CD4-positive, alpha-beta T cell treated with Interleukin-15 for 4 hours (primary cell): ENCODE measurements around the gene GALNT4.

Experiments
- DNase-seq: peaks from one replicate; pipeline ENCODE4 v3.0.0-alpha.2; 2020; ENCODE audit warnings: low spot score

The GALNT4 gene

DNA sequence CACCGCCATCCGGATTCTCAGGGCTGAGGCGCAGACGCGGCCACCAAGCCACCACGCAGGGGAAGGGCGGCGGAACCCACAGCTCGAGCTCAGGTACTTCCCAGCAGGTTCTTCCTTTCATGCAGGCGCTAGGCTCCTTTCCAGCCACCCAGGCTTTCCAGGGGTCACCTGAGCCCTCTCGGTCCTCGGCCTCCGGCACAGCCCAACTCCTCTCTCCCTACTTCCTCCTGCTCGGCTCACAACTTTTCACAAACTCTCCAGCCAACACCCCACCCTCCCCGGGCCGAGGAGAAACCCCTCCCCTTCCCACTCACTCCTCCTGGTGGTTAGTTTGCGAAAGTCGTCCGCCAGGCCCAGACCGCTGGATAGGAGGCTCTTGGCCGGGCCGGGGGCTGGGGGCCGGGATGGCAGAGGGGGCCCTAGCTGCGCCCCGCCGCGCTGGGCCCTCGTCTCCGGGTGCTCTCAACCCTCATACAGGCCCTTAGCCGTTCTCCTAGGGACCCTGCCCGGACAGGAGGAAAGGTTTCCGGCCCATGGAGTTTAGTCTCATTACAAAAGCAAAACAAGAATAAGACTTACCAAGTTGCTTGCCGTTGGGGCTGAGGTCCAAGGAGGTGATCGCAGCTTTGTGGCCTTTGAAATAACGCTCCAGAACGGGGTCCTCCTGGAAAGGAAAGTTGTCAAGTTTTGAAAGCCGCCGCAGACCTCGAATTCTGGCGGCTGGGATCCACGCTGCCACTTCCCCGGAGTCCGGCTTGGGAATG lies at the start of gene GALNT4:
GALNT4 (minus strand) TSS at position 256 of the 764 bp plus-strand sequence; CDS start at position 9, 247 bp downstream.
- DNase-seq = peak; percentile 81

GRCh38 chr12:89573051-89573810 lies 48.6 kb upstream of the GALNT4 start:
- no peak for DNase-seq

- no peak for DNase-seq
These were observed 47.0 kb upstream of the GALNT4 start for GRCh38 chr12:89571491-89572195.

DNA sequence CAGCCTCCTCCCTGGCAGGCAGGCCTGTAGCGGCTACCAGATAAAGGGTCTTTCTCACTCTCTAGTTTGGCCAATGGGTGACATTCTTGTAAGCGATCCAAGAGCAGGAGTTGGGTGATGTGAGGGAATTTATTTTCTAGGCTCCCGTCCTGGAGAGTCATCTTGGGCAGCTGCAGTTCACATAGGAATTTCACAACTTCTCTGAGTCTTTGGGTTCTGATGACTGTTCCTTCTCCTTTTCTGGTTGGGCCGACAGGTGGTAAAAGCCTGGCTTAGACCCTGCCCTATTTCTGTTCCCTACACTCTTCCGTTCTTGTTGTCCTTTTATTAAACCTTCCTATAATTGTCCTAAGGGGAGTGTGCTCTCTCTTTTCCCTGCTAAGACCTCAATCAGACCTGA lies 43.9 kb upstream of the GALNT4 start:
- no peak for DNase-seq

DNA sequence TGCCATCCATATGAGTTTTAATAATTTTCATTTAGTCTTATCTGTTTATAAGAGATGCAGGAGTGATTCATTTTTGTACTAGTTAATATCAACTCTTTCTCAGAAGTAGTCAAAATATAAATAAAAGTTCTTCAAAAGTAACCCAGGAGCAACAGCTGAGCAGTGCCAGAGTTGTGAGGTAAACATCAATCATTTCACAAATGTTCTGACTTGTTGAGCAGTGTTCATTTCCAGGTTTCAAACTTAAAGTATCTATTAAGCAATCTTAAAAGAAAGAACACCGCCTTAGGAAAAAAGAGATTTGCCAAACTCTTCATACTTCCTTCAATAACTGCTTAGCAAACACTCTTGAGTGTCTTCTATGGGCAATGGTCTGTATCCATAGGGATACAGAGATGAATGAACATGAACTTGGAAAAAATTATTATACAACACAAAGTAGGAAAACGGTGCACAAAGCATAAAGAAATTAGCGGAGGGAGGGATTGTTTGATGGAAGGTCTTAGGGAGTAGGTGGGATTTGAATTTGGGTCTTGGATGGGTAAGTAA lies 43.2 kb upstream of the GALNT4 start:
- no peak for DNase-seq

DNA sequence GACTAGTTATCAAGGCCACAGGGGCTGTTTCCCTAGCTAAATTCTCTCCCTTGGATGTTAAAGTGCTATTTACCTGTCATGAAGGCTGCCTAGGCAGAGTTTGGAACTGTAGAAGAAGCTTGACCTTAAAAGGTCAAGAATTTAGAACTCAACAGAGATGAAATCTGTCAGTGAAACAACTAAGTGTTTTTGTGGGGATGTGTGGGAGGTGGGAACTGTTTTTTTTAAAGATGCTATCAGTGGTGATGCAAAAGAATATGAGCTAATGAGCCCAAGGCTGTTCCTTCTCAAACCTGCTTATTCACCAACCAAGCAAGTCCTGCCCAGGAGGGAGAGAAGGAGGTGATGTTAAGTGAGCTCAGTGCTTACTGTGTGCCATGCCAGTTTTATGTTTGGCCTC lies 42.0 kb upstream of the GALNT4 start:
- no peak for DNase-seq

DNA sequence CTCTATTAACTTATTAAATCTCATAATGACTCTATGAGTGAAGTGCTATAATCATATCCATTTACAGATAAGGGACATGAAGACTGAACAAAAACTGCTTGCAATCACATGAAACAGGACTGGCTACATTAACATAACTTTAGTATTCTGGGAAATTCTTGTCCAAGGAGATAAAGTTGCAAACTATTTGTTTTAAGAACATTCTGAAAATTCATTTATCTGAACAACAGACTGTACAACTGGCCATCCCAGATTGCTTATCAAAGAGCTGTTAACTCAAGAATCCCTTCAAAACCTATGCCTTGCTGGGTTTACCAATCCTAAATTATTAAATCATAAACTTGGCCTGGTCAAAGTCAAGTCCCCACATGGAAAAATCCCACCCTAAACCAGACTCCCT lies 40.4 kb upstream of the GALNT4 start:
- DNase-seq = no peak

DNA sequence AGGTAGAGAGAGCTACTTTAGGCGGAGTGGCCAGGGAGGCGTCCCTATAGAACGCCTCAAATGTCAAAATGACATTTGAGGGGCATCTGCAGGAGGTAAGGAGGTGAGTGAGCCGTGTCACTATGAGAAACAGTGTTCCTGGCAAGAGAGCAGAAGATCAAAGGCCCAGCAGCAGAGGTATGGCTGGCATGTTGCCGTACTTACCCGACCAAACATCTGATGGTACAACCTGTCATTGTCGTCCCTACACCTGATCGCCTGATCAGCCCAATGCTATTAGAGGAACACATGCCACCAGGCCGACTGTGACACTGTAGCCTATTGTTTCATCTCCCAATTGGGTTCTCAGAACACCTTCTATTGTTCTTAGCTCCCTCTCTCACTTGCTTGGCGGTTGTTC lies 35.2 kb upstream of the GALNT4 start:
- DNase-seq = no peak

DNA sequence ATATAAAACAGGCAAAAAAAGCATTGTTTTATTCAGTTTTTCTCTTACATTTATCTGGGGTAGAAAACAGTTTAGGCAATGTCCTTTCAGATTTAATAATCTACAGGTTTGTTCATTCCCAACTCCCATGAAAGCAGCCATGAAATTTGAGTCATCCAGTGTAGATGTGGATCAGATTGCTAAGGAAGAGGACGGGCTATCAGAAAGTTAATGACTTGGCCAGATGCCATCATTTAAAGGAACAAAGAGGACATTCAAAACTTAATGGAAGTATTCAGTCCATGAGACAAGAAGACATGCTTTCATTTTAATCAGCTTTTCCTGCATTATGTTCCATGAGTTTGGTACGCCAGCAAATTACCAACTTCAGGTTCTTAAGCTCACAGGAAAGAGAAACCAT lies 32.4 kb upstream of the GALNT4 start:
- no peak for DNase-seq

DNA sequence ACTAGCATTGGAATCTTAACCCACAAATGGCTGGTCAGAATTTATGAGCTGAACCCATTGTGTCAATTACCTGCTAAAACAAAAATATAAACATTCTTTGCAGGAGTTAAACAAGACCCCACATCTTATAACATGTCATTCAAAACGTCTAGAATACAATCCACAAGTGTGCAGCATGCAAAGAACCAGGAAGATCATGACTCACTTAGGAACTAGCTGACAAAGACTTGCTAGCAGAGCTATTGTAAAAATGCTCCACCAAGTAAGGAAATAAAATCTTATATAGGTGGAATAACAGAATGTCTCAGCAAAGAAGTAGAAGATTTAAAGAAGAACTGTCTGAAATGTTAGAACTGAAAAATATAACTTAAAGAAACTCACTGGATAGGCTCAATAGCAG lies 27.8 kb upstream of the GALNT4 start:
- no peak for DNase-seq

DNA sequence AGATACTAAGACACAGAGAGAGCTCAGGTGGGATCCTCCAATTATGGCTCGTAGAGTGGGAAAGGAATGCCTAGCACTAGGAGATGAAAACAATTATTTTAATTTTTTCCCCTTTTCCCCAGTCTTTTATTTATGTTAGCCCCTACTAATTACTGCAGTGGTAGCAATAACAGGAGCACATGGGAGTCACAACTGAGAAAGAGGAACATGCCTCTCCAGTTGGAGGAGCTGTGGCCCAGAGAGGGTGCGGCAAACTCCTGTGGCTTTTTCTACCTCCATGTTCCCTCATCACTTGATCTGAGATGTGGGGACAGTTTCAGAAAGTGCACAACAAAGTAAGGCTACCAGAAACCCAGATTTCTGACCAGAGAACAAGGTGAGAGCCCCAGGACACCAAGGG lies 27.2 kb upstream of the GALNT4 start:
- no peak for DNase-seq

DNA sequence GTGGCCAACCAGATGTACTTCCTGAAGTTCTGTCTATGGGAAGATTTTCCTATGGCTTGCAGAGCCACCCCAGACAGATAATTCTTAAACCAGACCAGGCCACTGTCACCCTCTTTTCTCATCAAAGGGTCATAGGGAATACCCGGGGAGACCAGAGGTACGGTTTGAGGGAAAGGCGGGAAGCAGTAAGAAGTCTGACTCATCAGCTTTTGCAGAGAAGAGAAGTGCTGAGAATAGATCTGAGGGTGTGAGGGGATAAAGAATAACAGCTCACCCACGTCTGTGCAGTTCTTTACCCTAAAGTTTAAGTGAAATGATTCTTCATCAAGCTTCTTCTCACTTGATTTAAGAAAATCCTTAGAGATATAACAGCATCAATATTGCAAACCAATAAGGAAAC lies 22.5 kb upstream of the GALNT4 start:
- DNase-seq = no peak

GRCh38 chr12:89546151-89546550 lies 21.6 kb upstream of the GALNT4 start:
- no peak for DNase-seq

DNA sequence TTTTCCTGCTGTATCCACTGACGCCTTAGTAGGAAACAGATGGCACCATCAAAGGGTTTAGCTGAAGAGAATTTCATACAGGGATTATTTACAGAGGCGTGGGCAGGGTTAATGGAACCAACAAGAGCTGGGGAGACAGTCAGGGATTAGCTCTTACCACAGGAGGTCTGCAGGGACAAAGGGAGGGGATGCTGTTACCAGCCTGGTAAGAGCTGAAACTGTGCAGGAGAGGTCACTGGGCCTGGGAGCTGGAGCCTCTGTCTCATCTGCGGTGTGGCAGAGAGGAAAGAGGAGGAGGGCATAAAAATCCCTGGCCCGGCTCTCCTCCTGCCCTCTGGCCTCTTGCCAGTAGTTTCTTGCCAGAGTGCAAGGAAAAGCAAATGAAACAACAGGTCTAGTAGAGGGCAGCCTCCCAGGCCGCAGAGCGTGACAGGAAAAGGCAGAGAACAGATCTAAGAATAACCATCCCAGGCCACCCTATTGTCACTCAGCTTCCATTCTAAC lies 20.1 kb upstream of the GALNT4 start:
- DNase-seq = no peak

GRCh38 chr12:89544022-89544421 lies 19.4 kb upstream of the GALNT4 start:
- DNase-seq = no peak

DNA sequence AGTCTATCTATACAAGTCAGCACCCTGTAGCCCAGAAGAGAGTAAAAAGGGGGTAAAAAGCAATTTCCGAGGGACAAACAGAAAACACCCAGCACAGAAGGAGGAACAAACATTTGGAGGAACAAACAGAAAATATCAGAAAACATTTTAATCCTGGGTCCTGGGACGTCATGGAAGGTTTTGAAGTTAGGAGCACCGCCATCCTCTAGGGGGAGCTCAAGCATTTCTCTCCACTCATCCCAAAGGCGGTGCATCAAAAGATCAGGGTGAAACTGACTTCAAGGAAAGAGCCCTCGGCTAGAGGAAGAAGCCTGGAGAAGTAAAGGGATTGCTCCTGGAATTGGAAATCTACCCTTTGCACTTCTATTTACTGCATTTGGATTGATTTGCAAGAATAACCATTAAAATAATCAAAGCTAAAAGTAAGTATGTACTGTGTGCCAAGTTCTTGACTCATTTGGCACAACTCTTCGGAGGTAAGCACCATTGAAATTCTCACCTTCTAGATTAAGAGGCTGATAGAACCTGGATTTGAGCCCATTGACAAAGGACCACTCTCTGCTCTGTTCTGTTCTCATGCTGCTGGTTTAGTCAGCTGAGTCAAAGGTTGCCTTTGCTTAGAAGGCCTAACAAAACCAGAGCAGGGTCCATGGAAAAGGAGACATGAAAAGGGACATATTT lies 18.5 kb upstream of the GALNT4 start:
- peak; percentile 74 for DNase-seq

DNA sequence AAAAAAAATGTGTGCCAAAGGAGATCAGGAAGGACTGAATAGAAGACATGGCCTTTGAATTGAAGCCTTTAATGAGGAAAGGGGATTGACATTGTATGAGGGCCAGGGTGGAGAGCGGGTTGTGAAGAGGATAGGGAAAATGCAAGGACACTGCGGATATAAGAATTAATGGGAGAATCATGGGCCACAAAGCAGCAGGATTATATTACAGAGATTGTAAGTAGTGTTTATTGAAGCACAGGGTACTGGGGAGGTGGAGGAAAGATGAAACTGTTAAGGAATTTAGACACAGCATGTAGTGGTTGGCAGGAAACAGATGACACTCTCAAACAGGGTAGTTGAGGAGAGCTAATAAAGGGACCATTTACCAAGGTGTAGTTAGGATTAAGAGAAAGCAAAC lies 17.6 kb upstream of the GALNT4 start:
- DNase-seq = no peak

- DNase-seq = no peak
These were observed 16.0 kb upstream of the GALNT4 start for GRCh38 chr12:89540586-89540985.

DNA sequence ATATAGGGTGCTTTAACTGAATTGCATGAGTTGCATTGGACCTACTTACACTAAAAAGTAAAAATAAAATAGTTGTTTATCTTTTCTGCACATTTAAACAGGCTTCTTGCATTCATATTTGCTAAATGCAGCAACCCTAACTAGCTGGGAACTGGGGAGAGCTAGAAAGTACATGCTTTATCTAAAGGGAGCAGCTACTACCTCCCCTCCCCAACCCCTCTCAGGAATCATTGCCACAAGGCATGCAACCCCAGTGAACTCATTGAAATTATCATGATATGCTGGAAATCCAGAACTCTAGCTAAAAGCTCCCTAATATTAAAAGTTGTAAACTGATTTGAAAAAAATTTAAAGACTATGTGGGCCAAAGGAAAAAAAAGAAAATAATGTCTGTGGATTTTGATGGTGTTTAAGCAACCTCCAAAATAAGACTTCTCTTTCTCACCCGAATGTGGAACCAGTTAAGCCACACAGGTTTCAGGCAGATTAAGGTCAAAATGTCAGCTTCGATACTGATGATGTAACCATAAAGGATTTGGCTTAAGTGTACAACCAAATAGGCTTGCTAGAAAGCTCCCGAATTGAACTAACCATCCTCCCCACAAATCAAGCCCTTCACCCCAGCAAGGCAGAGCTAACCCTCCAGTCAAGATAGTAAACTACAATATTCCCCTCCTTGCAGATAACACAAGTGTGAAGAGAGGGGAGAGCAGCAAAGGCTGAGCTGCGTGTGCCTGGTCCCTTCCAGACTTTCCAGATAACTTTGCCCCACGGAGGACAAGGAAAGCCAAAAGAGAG lies 15.0 kb upstream of the GALNT4 start:
- no peak for DNase-seq

- no peak for DNase-seq
These were observed 14.3 kb upstream of the GALNT4 start for GRCh38 chr12:89538897-89539296.

- no peak for DNase-seq
These were observed 12.8 kb upstream of the GALNT4 start for GRCh38 chr12:89537389-89537788.
